Breast epithelium (tissue), 4 donors: ENCODE data around the gene LRRC32. TPM values are rescaled to one million over a fixed set of nuclear protein-coding genes. Genes with fewer than 3 reads are reported as not detected.

Experiments used
- DNase-seq, 2 donors: peaks; one replicate each; pipeline ENCODE4 v3.0.0-alpha.2; 2019; ENCODE audit warnings: low spot score in 2 of 2
- H3K27ac ChIP-seq, 2 donors: fragments of 200-600 bp; sonication (generic) in 1 of 2; one replicate each; pipeline ENCODE4 v1.5.1; 2016 to 2019; ENCODE audit warnings: mild to moderate bottlenecking in 1 of 2
- H3K27me3 ChIP-seq, 2 donors: fragments of 200-600 bp; sonication (generic) in 1 of 2; one replicate each; pipeline versions ENCODE4 v1.5.1 to v1.6.0; 2017 to 2019; ENCODE audit warnings: control low read depth in 1 of 2, mild to moderate bottlenecking in 1 of 2
- H3K36me3 ChIP-seq: fragments of 200-600 bp; one replicate; pipeline ENCODE4 v1.5.1; 2019
- H3K4me1 ChIP-seq, 2 donors: fragments of 200-600 bp; sonication (generic); one replicate each; pipeline ENCODE4 v1.5.1; 2016 to 2019; ENCODE audit warnings: control low read depth in 1 of 2
- H3K4me3 ChIP-seq, 3 donors: fragments of 200-600 bp; sonication (generic); 1 replicate in 2 of 3; 2 replicates in 1 of 3; pipeline ENCODE4 v1.5.1; 2016 to 2019; ENCODE audit warnings: mild to moderate bottlenecking in 3 of 3, moderate library complexity in 2 of 3
- H3K9me3 ChIP-seq, 2 donors: fragments of 200-600 bp; sonication (generic) in 1 of 2; one replicate each; pipeline ENCODE4 v1.5.1; 2016 to 2019; ENCODE audit warnings: control low read depth in 1 of 2
- CTCF ChIP-seq, 3 donors: fragments of 450-650 bp; IDR thresholded peaks; one replicate each; pipeline ENCODE4 v1.5.1; 2016 to 2017; ENCODE audit warnings: antibody characterized with exemption in 3 of 3, mild to moderate bottlenecking in 3 of 3, moderate library complexity in 3 of 3
- POLR2A ChIP-seq: fragments of 450-650 bp; IDR thresholded peaks from one replicate; pipeline ENCODE4 v1.6.1; 2016; ENCODE audit warnings: antibody characterized with exemption, mild to moderate bottlenecking, moderate library complexity
- POLR2AphosphoS5 ChIP-seq, 3 donors: sonication (generic); formaldehyde crosslinking; IDR thresholded peaks; one replicate each; pipeline ENCODE4 v1.6.1; 2017; ENCODE audit warnings: antibody characterized with exemption in 3 of 3
- intact Hi-C: fragments of 100-400 bp; cut with DNase I; formaldehyde crosslinking; loops from one replicate; pipeline ENCODE4 v1.15.1; 2023; ENCODE audit warnings: low total_unique reads
- total RNA-seq, 3 donors: library from RNA; depleted of rRNA; stranded (reverse); fragments of >200 nt; gene quantifications; one replicate each; pipeline ENCODE4 v1.1.0, GENCODE V29; 2016

Gene LRRC32
- total RNA-seq, 3 donors from 2014 or later: 7.5 to 56.0 (median 42.6) TPM

GRCh38 chr11:76666408-76666807, 4.1 kb downstream of the LRRC32 start:
- H3K27me3 ChIP-seq: peaks cover 0 to 8% of the 10 kb centered on the region in 2 donors
- TF ChIP-seq CTCF (IDR thresholded peaks at IDR 0.05) (no peak), POLR2AphosphoS5 (IDR thresholded peaks at IDR 0.05) (no peak), POLR2A (no peak)
- intact Hi-C loops: no loop called here
- peak overlapping the region in 2 of 3 donors; percentile 77 to 82 for H3K4me3 ChIP-seq
- H3K4me1 ChIP-seq: peaks cover 0 to 7% of the 10 kb centered on the region in 2 donors
- peak overlapping the region in 1 of 2 donors; percentile 68 for H3K27ac ChIP-seq
- no peaks in the 10 kb centered on the region for H3K9me3 ChIP-seq
- H3K36me3 ChIP-seq: no peaks in the 10 kb centered on the region
- peak in 1 of 2 donors; percentile 52 for DNase-seq

GRCh38 chr11:76665921-76666351, 4.6 kb downstream of the LRRC32 start:
- peak in 1 of 2 donors; percentile 39 for DNase-seq
- Histone ChIP-seq H3K9me3 (no peaks in the 10 kb centered on the region), H3K36me3 (no peaks in the 10 kb centered on the region), H3K4me1 (peaks cover 0 to 7% of the 10 kb centered on the region in 2 donors), H3K27me3 (peaks cover 0 to 8% of the 10 kb centered on the region in 2 donors), H3K27ac (peak overlapping the region in 1 of 2 donors; percentile 68), H3K4me3 (peak overlapping the region in 2 of 3 donors; percentile 77 to 82)
- TF ChIP-seq POLR2A (no peak), CTCF (IDR thresholded peaks at IDR 0.05) (no peak), POLR2AphosphoS5 (IDR thresholded peaks at IDR 0.05) (no peak)
- intact Hi-C loops: no loop called here

GRCh38 chr11:76665172-76665571, 5.4 kb downstream of the LRRC32 start:
- H3K4me1 ChIP-seq: peaks cover 0 to 7% of the 10 kb centered on the region in 2 donors
- no peaks in the 10 kb centered on the region for H3K9me3 ChIP-seq
- H3K27me3 ChIP-seq: peaks cover 0 to 6% of the 10 kb centered on the region in 2 donors
- H3K4me3 ChIP-seq: no peak overlapping the region
- TF ChIP-seq CTCF (IDR thresholded peaks at IDR 0.05): no peak
- H3K27ac ChIP-seq: peak overlapping the region in 1 of 2 donors; percentile 68
- peak in 1 of 2 donors; percentile 28 for DNase-seq
- H3K36me3 ChIP-seq: no peaks in the 10 kb centered on the region
- intact Hi-C loops: no loop called here

- peaks cover 0 to 7% of the 10 kb centered on the region in 2 donors for H3K4me1 ChIP-seq
- peaks cover 0 to under 1% of the 10 kb centered on the region in 2 donors for H3K27me3 ChIP-seq
- no peaks in the 10 kb centered on the region for H3K36me3 ChIP-seq
- intact Hi-C loops: no loop called here
- peak in 1 of 2 donors; percentile 41 for DNase-seq
- no peak overlapping the region for H3K4me3 ChIP-seq
- TF ChIP-seq CTCF (IDR thresholded peaks at IDR 0.05): no peak
- no peak for TF ChIP-seq POLR2A
- TF ChIP-seq POLR2AphosphoS5 (IDR thresholded peaks at IDR 0.05): no peak
- H3K9me3 ChIP-seq: no peaks in the 10 kb centered on the region
- H3K27ac ChIP-seq: peak overlapping the region in 1 of 2 donors; percentile 68
These were observed 5.9 kb downstream of the LRRC32 start for GRCh38 chr11:76664578-76665061.

- peak in 1 of 2 donors; percentile 22 for DNase-seq
- H3K36me3 ChIP-seq: no peaks in the 10 kb centered on the region
- H3K9me3 ChIP-seq: no peaks in the 10 kb centered on the region
- no peaks in the 10 kb centered on the region for H3K27me3 ChIP-seq
- TF ChIP-seq CTCF (IDR thresholded peaks at IDR 0.05) (no peak), POLR2AphosphoS5 (IDR thresholded peaks at IDR 0.05) (no peak), POLR2A (no peak)
- H3K4me3 ChIP-seq: no peak overlapping the region
- H3K4me1 ChIP-seq: peaks cover 0 to 7% of the 10 kb centered on the region in 2 donors
- peak overlapping the region in 1 of 2 donors; percentile 68 for H3K27ac ChIP-seq
- intact Hi-C loops: no loop called here
These were observed 6.6 kb downstream of the LRRC32 start for GRCh38 chr11:76663912-76664440.
